ENCODE measurements around the gene CRIM1.

DNA sequence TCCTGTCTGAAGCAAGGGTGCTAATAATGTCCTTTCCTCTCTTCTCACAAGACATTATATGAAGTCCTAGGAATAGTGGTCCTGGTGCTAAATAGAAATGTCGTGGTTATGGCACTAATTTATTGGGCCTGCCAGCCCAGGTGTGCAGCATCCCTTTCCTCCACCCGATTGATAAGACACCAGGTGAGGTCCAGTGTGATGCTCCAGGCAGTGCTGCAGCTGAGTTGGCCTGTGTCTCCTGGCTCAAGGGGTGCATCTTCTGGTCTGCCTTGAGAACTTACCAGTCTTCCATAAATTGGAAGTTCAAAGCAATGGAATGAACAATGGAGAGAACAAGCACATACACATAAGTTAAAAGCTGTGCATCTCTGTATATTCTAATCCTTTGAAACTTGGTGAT lies 26.9 kb downstream of the CRIM1 start:
- TF ChIP-seq, protein P1, sequence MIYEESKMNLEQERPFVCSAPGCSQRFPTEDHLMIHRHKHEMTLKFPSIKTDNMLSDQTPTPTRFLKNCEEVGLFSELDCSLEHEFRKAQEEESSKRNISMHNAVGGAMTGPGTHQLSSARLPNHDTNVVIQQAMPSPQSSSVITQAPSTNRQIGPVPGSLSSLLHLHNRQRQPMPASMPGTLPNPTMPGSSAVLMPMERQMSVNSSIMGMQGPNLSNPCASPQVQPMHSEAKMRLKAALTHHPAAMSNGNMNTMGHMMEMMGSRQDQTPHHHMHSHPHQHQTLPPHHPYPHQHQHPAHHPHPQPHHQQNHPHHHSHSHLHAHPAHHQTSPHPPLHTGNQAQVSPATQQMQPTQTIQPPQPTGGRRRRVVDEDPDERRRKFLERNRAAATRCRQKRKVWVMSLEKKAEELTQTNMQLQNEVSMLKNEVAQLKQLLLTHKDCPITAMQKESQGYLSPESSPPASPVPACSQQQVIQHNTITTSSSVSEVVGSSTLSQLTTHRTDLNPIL (CRISPR knock-in tag; IDR thresholded peaks at IDR 0.05; ENCODE audit: low read depth) = no peak
- TF ChIP-seq ISL1 (CRISPR knock-in tag; IDR thresholded peaks at IDR 0.05) = no peak
- TF ChIP-seq PPARA (CRISPR knock-in tag; IDR thresholded peaks at IDR 0.05; ENCODE audit: borderline replicate concordance) = no peak
- TF ChIP-seq ZFP30 (CRISPR knock-in tag; IDR thresholded peaks at IDR 0.05) = no peak
- TF ChIP-seq, protein P2, sequence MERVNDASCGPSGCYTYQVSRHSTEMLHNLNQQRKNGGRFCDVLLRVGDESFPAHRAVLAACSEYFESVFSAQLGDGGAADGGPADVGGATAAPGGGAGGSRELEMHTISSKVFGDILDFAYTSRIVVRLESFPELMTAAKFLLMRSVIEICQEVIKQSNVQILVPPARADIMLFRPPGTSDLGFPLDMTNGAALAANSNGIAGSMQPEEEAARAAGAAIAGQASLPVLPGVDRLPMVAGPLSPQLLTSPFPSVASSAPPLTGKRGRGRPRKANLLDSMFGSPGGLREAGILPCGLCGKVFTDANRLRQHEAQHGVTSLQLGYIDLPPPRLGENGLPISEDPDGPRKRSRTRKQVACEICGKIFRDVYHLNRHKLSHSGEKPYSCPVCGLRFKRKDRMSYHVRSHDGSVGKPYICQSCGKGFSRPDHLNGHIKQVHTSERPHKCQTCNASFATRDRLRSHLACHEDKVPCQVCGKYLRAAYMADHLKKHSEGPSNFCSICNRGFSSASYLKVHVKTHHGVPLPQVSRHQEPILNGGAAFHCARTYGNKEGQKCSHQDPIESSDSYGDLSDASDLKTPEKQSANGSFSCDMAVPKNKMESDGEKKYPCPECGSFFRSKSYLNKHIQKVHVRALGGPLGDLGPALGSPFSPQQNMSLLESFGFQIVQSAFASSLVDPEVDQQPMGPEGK (CRISPR knock-in tag; IDR thresholded peaks at IDR 0.05; ENCODE audit: borderline replicate concordance) = no peak
- no peak for TF ChIP-seq ZC3H10 (CRISPR knock-in tag; IDR thresholded peaks at IDR 0.05)
- no peak for TF ChIP-seq TOX (CRISPR knock-in tag; IDR thresholded peaks at IDR 0.05; ENCODE audit: borderline replicate concordance)
- no peak for TF ChIP-seq ZFP3 (CRISPR knock-in tag; IDR thresholded peaks at IDR 0.05)
- no peak for TF ChIP-seq OSR1 (CRISPR knock-in tag; IDR thresholded peaks at IDR 0.05)
